ENCODE results near the gene BCL6. TPM values are rescaled to one million over a fixed set of nuclear protein-coding genes. Genes with fewer than 3 reads are reported as not detected.

Gene BCL6
- polyA plus RNA-seq (2013, experiment 1 of 4): 41.2 TPM
- 42.6 TPM for polyA plus RNA-seq (2013, experiment 2 of 4)
- polyA plus RNA-seq (2013, experiment 3 of 4): 27.9 TPM
- polyA plus RNA-seq (2013, experiment 4 of 4): 32.5 TPM

GRCh38 chr3:187745201-187746058 is at the start of gene BCL6:
TSS of gene BCL6 (minus strand) at chr3:187745468. CDS start at chr3:187733693, 11,775 bp downstream.
- Histone ChIP-seq H3K36me3 (ENCODE audit: control insufficient read depth, insufficient read depth, low read length) (no peaks in the 10 kb centered on the region), H3K4me1 (ENCODE audit: control insufficient read depth, insufficient read depth, low read length) (peaks cover 37% of the 10 kb centered on the region), H3K27ac (ENCODE audit: insufficient read depth, low read depth, low read length, poor library complexity, severe bottlenecking) (peak within 1 kb of the TSS; percentile 100), H3K27me3 (ENCODE audit: control insufficient read depth, insufficient read depth, low read length, poor library complexity, severe bottlenecking) (peaks cover 5% of the 10 kb centered on the region), H3K4me3 (ENCODE audit: insufficient read depth, low read depth, low read length) (peak within 1 kb of the TSS; percentile 70), H3K9me3 (ENCODE audit: control insufficient read depth, low read length) (no peaks in the 10 kb centered on the region)
- WGBS, 2 experiments: 0 to 1% methylated on average over 37 to 38 of the region's 40 CpGs

GRCh38 chr3:187794731-187795130 is 49.5 kb upstream of the BCL6 start:
- Histone ChIP-seq H3K4me3 (ENCODE audit: insufficient read depth, low read depth, low read length) (no peak overlapping the region), H3K4me1 (ENCODE audit: control insufficient read depth, insufficient read depth, low read length) (no peaks in the 10 kb centered on the region), H3K27me3 (ENCODE audit: control insufficient read depth, insufficient read depth, low read length, poor library complexity, severe bottlenecking) (no peaks in the 10 kb centered on the region), H3K9me3 (ENCODE audit: control insufficient read depth, low read length) (no peaks in the 10 kb centered on the region), H3K27ac (ENCODE audit: insufficient read depth, low read depth, low read length, poor library complexity, severe bottlenecking) (no peak overlapping the region), H3K36me3 (ENCODE audit: control insufficient read depth, insufficient read depth, low read length) (no peaks in the 10 kb centered on the region)
- WGBS, 2 experiments: 93 to 94% methylated on average over 4 of the region's 4 CpGs

- H3K4me1 ChIP-seq (ENCODE audit: control insufficient read depth, insufficient read depth, low read length): no peaks in the 10 kb centered on the region
- H3K9me3 ChIP-seq (ENCODE audit: control insufficient read depth, low read length): no peaks in the 10 kb centered on the region
- no peaks in the 10 kb centered on the region for H3K27me3 ChIP-seq (ENCODE audit: control insufficient read depth, insufficient read depth, low read length, poor library complexity, severe bottlenecking)
- no peaks in the 10 kb centered on the region for H3K36me3 ChIP-seq (ENCODE audit: control insufficient read depth, insufficient read depth, low read length)
- H3K4me3 ChIP-seq (ENCODE audit: insufficient read depth, low read depth, low read length): no peak overlapping the region
- WGBS, 2 experiments: 90 to 100% methylated on average over 1 of the region's 2 CpGs
- no peak overlapping the region for H3K27ac ChIP-seq (ENCODE audit: insufficient read depth, low read depth, low read length, poor library complexity, severe bottlenecking)
These were observed 48.4 kb upstream of the BCL6 start for GRCh38 chr3:187793618-187794017.

GRCh38 chr3:187792521-187792920 is 47.3 kb upstream of the BCL6 start:
- Histone ChIP-seq H3K27ac (ENCODE audit: insufficient read depth, low read depth, low read length, poor library complexity, severe bottlenecking) (no peak overlapping the region), H3K27me3 (ENCODE audit: control insufficient read depth, insufficient read depth, low read length, poor library complexity, severe bottlenecking) (no peaks in the 10 kb centered on the region), H3K4me1 (ENCODE audit: control insufficient read depth, insufficient read depth, low read length) (no peaks in the 10 kb centered on the region), H3K9me3 (ENCODE audit: control insufficient read depth, low read length) (no peaks in the 10 kb centered on the region), H3K36me3 (ENCODE audit: control insufficient read depth, insufficient read depth, low read length) (no peaks in the 10 kb centered on the region), H3K4me3 (ENCODE audit: insufficient read depth, low read depth, low read length) (no peak overlapping the region)
- WGBS, 2 experiments: 87 to 93% methylated on average over 2 to 3 of the region's 3 CpGs

- no peak overlapping the region for H3K27ac ChIP-seq (ENCODE audit: insufficient read depth, low read depth, low read length, poor library complexity, severe bottlenecking)
- H3K27me3 ChIP-seq (ENCODE audit: control insufficient read depth, insufficient read depth, low read length, poor library complexity, severe bottlenecking): no peaks in the 10 kb centered on the region
- H3K9me3 ChIP-seq (ENCODE audit: control insufficient read depth, low read length): no peaks in the 10 kb centered on the region
- H3K4me3 ChIP-seq (ENCODE audit: insufficient read depth, low read depth, low read length): no peak overlapping the region
- WGBS, 2 experiments: 85 to 86% methylated on average over 2 of the region's 3 CpGs
- no peaks in the 10 kb centered on the region for H3K4me1 ChIP-seq (ENCODE audit: control insufficient read depth, insufficient read depth, low read length)
- H3K36me3 ChIP-seq (ENCODE audit: control insufficient read depth, insufficient read depth, low read length): no peaks in the 10 kb centered on the region
These were observed 44.6 kb upstream of the BCL6 start for GRCh38 chr3:187789872-187790271.

- WGBS, 2 experiments: 96 to 98% methylated on average over 5 of the region's 5 CpGs
- H3K27ac ChIP-seq (ENCODE audit: insufficient read depth, low read depth, low read length, poor library complexity, severe bottlenecking): no peak overlapping the region
- no peak overlapping the region for H3K4me3 ChIP-seq (ENCODE audit: insufficient read depth, low read depth, low read length)
- H3K27me3 ChIP-seq (ENCODE audit: control insufficient read depth, insufficient read depth, low read length, poor library complexity, severe bottlenecking): no peaks in the 10 kb centered on the region
- no peaks in the 10 kb centered on the region for H3K9me3 ChIP-seq (ENCODE audit: control insufficient read depth, low read length)
- H3K4me1 ChIP-seq (ENCODE audit: control insufficient read depth, insufficient read depth, low read length): no peaks in the 10 kb centered on the region
- no peaks in the 10 kb centered on the region for H3K36me3 ChIP-seq (ENCODE audit: control insufficient read depth, insufficient read depth, low read length)
These were observed 44.0 kb upstream of the BCL6 start for GRCh38 chr3:187788984-187789857.

- Histone ChIP-seq H3K9me3 (ENCODE audit: control insufficient read depth, low read length) (no peaks in the 10 kb centered on the region), H3K4me1 (ENCODE audit: control insufficient read depth, insufficient read depth, low read length) (peaks cover 6% of the 10 kb centered on the region), H3K4me3 (ENCODE audit: insufficient read depth, low read depth, low read length) (no peak overlapping the region), H3K36me3 (ENCODE audit: control insufficient read depth, insufficient read depth, low read length) (no peaks in the 10 kb centered on the region), H3K27ac (ENCODE audit: insufficient read depth, low read depth, low read length, poor library complexity, severe bottlenecking) (no peak overlapping the region), H3K27me3 (ENCODE audit: control insufficient read depth, insufficient read depth, low read length, poor library complexity, severe bottlenecking) (no peaks in the 10 kb centered on the region)
- 94 to 97% methylated on average over 2 of the region's 2 CpGs for WGBS, 2 experiments
These were observed 37.8 kb upstream of the BCL6 start for GRCh38 chr3:187783098-187783497.

- Histone ChIP-seq H3K9me3 (ENCODE audit: control insufficient read depth, low read length) (no peaks in the 10 kb centered on the region), H3K27me3 (ENCODE audit: control insufficient read depth, insufficient read depth, low read length, poor library complexity, severe bottlenecking) (no peaks in the 10 kb centered on the region), H3K4me1 (ENCODE audit: control insufficient read depth, insufficient read depth, low read length) (peaks cover 6% of the 10 kb centered on the region), H3K27ac (ENCODE audit: insufficient read depth, low read depth, low read length, poor library complexity, severe bottlenecking) (no peak overlapping the region), H3K4me3 (ENCODE audit: insufficient read depth, low read depth, low read length) (no peak overlapping the region), H3K36me3 (ENCODE audit: control insufficient read depth, insufficient read depth, low read length) (no peaks in the 10 kb centered on the region)
- WGBS, 2 experiments: 84 to 86% methylated on average over 3 of the region's 3 CpGs
These were observed 36.7 kb upstream of the BCL6 start for GRCh38 chr3:187782006-187782405.

- H3K4me1 ChIP-seq (ENCODE audit: control insufficient read depth, insufficient read depth, low read length): peaks cover 6% of the 10 kb centered on the region
- H3K27me3 ChIP-seq (ENCODE audit: control insufficient read depth, insufficient read depth, low read length, poor library complexity, severe bottlenecking): no peaks in the 10 kb centered on the region
- no peaks in the 10 kb centered on the region for H3K36me3 ChIP-seq (ENCODE audit: control insufficient read depth, insufficient read depth, low read length)
- no peak overlapping the region for H3K4me3 ChIP-seq (ENCODE audit: insufficient read depth, low read depth, low read length)
- no peaks in the 10 kb centered on the region for H3K9me3 ChIP-seq (ENCODE audit: control insufficient read depth, low read length)
- 88 to 98% methylated on average over 1 of the region's 2 CpGs for WGBS, 2 experiments
- no peak overlapping the region for H3K27ac ChIP-seq (ENCODE audit: insufficient read depth, low read depth, low read length, poor library complexity, severe bottlenecking)
These were observed 35.7 kb upstream of the BCL6 start for GRCh38 chr3:187781001-187781400.

- Histone ChIP-seq H3K27ac (ENCODE audit: insufficient read depth, low read depth, low read length, poor library complexity, severe bottlenecking) (no peak overlapping the region), H3K9me3 (ENCODE audit: control insufficient read depth, low read length) (no peaks in the 10 kb centered on the region), H3K36me3 (ENCODE audit: control insufficient read depth, insufficient read depth, low read length) (no peaks in the 10 kb centered on the region), H3K27me3 (ENCODE audit: control insufficient read depth, insufficient read depth, low read length, poor library complexity, severe bottlenecking) (no peaks in the 10 kb centered on the region), H3K4me3 (ENCODE audit: insufficient read depth, low read depth, low read length) (no peak overlapping the region), H3K4me1 (ENCODE audit: control insufficient read depth, insufficient read depth, low read length) (peaks cover 6% of the 10 kb centered on the region)
- WGBS, 2 experiments: 95 to 97% methylated on average over 2 of the region's 2 CpGs
These were observed 33.5 kb upstream of the BCL6 start for GRCh38 chr3:187778726-187779125.

All from ectodermal cell (in vitro differentiated cells).